Activated T-helper 2 cell treated with anti-CD3 and anti-CD28 coated beads, Interferon-gamma antibody, Interleukin-2, Interleukin-4, amounts not matched to agents 10 μg/mL and 5 μg/mL and 100 μg/mL, durations not matched to agents 14 hours and 24 hours and 36 hours (primary cell): ENCODE data around the gene LRRFIP1. TPM values are rescaled to one million over a fixed set of nuclear protein-coding genes. Genes with fewer than 3 reads are reported as not detected.
A peak's percentile ranks its signal among the peaks of the same experiment; 100 is the strongest.

Source experiments
- DNase-seq: peaks from one replicate; pipeline ENCODE4 v3.0.0; 2021; ENCODE audit warnings: low spot score
- H3K27ac Mint-ChIP-seq: one replicate; pipeline ENCODE4 v1.8.0; 2021; ENCODE audit warnings: mixed read lengths
- H3K27me3 Mint-ChIP-seq: one replicate; pipeline ENCODE4 v1.8.0; 2021; ENCODE audit warnings: low read depth, mixed read lengths
- H3K36me3 Mint-ChIP-seq: one replicate; pipeline ENCODE4 v1.8.0; 2021; ENCODE audit warnings: low read depth, mixed read lengths
- H3K4me1 Mint-ChIP-seq: one replicate; pipeline ENCODE4 v1.8.0; 2021; ENCODE audit warnings: low read depth, mixed read lengths
- H3K4me3 Mint-ChIP-seq: one replicate; pipeline ENCODE4 v1.8.0; 2021; ENCODE audit warnings: low read depth, mild to moderate bottlenecking, moderate library complexity, mixed read lengths
- H3K9me3 Mint-ChIP-seq: one replicate; pipeline ENCODE4 v1.8.0; 2021; ENCODE audit warnings: mixed read lengths
- intact Hi-C: fragments of 100-400 bp; cut with micrococcal nuclease; formaldehyde crosslinking; loops from one replicate; pipeline ENCODE4 v1.15.1; 2023
- total RNA-seq: library from RNA; stranded (reverse); gene quantifications from 2 replicates; pipeline ENCODE4 v1.2.3, GENCODE V29; 2022

LRRFIP1 gene
- total RNA-seq, 1 donor from 2014 or later, result 256 TPM

GRCh38 chr2:237733677-237734300, 106.4 kb downstream of the LRRFIP1 start:
- Mint-ChIP-seq H3K27ac (peak overlapping the region; percentile 62), H3K27me3 (no peaks in the 10 kb centered on the region), H3K36me3 (peaks cover 55% of the 10 kb centered on the region), H3K4me3 (no peak overlapping the region), H3K9me3 (no peaks in the 10 kb centered on the region), H3K4me1 (peaks cover 39% of the 10 kb centered on the region)
- no peak for DNase-seq
- intact Hi-C loops, result no loop called here

DNA sequence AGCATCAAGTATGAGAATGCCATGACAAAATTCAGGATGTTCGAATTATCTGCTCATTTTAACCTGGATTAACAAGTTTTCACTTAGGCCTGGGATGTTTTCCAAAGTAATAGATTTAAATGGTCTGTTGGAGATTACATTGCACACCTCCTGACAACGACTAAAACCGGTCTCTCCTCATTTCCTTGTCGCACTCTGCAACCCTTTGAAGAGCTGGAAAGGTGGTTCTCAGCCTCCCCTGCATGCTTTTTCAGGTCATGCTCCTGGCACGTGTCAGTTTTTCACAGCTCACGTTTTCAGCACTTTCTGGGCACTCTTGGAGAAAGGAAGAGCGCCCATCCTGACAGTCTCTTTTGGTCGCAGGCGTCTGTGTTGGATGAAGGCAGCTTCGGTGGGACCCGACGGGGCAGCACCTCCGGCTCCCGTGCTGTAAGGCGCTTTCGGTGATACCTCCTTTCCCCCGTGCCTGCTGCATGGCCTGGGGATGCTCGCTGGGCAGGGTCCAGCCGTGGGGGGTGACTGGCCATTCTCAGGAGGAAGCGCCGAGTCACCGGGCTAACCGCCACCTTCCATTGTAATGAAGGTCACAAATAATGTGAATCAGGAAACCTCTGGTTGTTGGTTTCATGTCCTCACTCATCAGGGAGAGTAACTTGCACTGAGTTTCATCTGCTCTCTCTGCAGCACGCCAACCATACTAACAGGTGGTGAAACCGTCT, 107.7 kb downstream of the LRRFIP1 start:
- H3K4me1 Mint-ChIP-seq, result peaks cover 32% of the 10 kb centered on the region
- no peaks in the 10 kb centered on the region for H3K9me3 Mint-ChIP-seq
- H3K27me3 Mint-ChIP-seq, result no peaks in the 10 kb centered on the region
- H3K36me3 Mint-ChIP-seq, result peaks cover 59% of the 10 kb centered on the region
- no peak overlapping the region for H3K4me3 Mint-ChIP-seq
- intact Hi-C loops, result no loop called here
- no peak overlapping the region for H3K27ac Mint-ChIP-seq
- DNase-seq, result no peak

GRCh38 chr2:237735798-237736197, 108.4 kb downstream of the LRRFIP1 start:
- Mint-ChIP-seq H3K27ac (no peak overlapping the region), H3K4me3 (no peak overlapping the region), H3K4me1 (peaks cover 27% of the 10 kb centered on the region), H3K9me3 (no peaks in the 10 kb centered on the region), H3K27me3 (no peaks in the 10 kb centered on the region), H3K36me3 (peaks cover 59% of the 10 kb centered on the region)
- intact Hi-C loops, result no loop called here
- DNase-seq, result no peak

DNA sequence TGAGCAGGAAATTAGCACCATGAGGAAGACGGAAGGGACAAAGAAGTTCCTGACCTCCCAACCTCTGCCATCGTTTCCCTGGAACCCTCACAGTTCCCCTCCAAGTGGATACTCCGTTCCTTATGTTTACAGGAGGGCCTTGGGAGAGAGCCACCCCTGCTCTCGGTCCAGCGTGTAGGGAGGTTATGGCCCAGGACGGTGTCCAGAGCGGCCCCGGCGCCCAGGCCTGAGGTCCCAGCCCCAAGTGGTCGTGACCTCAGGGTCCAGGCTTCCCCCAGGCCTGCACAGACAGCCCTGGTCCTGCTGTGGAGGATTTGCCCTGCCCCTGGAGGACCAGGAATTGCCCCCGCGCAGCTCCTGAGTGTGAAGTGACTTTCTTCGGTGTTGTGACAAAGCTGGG, 109.4 kb downstream of the LRRFIP1 start:
- Mint-ChIP-seq H3K9me3 (no peaks in the 10 kb centered on the region), H3K4me1 (peaks cover 23% of the 10 kb centered on the region), H3K27me3 (no peaks in the 10 kb centered on the region), H3K4me3 (no peak overlapping the region), H3K27ac (no peak overlapping the region), H3K36me3 (peaks cover 57% of the 10 kb centered on the region)
- intact Hi-C loops, result no loop called here
- no peak for DNase-seq

DNA sequence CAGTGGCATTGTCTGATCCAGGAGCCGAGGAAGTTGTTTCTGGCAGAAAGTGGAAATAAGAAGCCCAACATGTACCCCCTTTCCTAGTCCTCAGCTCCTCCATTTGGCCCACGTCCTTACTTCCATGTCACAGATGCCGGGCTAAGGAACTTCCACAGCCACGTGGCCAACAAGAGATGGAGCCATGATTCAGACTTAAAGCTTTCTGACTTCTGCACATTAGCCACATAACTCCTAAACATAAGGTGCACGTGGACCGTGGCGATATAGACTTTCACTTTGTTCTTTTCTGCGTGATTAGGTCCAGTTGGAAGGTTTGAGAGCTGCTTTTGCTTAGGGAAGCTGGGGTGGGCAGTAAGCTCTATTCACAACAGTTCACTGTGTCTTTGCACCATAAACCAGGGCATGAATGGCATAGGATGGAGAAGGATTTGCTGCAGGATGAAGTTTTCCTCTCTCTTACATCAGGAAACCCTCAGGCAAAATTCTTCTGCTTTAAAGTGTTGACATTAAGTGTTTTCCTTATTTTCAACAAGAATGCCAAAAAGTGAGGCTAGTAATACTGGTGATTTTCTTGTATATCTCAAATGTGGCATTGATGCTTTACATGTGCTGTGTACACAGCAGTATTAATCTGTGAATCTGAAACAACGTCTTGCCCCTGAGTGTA, 109.9 kb downstream of the LRRFIP1 start:
- Mint-ChIP-seq H3K36me3 (peaks cover 54% of the 10 kb centered on the region), H3K27ac (no peak overlapping the region), H3K4me1 (peaks cover 19% of the 10 kb centered on the region)

GRCh38 chr2:237738255-237738654, 110.9 kb downstream of the LRRFIP1 start:
- H3K4me3 Mint-ChIP-seq, result no peak overlapping the region
- peaks cover 52% of the 10 kb centered on the region for H3K36me3 Mint-ChIP-seq
- peaks cover 14% of the 10 kb centered on the region for H3K4me1 Mint-ChIP-seq
- H3K9me3 Mint-ChIP-seq, result no peaks in the 10 kb centered on the region
- H3K27ac Mint-ChIP-seq, result no peak overlapping the region
- no peaks in the 10 kb centered on the region for H3K27me3 Mint-ChIP-seq
- intact Hi-C loops, result no loop called here
- DNase-seq, result no peak

More for the DNA sequence above, 109.9 kb downstream of the LRRFIP1 start:
- Mint-ChIP-seq H3K9me3 (no peaks in the 10 kb centered on the region), H3K4me3 (no peak overlapping the region), H3K27me3 (no peaks in the 10 kb centered on the region)
- no peak for DNase-seq
- intact Hi-C loops, result no loop called here

- H3K27me3 Mint-ChIP-seq, result no peaks in the 10 kb centered on the region
- intact Hi-C loops, result no loop called here
- H3K36me3 Mint-ChIP-seq, result peaks cover 48% of the 10 kb centered on the region
- H3K9me3 Mint-ChIP-seq, result no peaks in the 10 kb centered on the region
- H3K27ac Mint-ChIP-seq, result no peak overlapping the region
- H3K4me1 Mint-ChIP-seq, result peaks cover 16% of the 10 kb centered on the region
- no peak overlapping the region for H3K4me3 Mint-ChIP-seq
- no peak for DNase-seq
Measured at GRCh38 chr2:237739101-237739500, 111.7 kb downstream of the LRRFIP1 start.

DNA sequence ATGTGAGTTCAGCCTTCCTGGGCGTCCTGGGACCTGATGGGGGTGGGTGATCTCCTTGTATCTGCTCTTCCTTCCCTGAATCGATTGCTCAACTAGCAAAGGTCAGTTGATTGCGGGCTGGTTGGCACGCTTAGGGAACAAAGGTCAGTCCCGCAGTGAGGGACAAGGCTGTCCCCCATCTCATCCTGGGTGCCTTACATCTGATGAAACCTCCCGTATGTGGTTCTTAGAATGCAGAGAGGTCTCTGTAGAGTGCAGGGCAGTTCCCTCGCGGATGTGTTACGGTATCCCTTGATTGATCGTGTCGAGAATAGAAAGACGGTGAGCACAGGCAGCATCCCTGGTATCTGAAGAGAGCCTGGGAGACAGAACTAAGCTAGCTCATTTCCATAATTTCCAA, 114.8 kb downstream of the LRRFIP1 start:
- Mint-ChIP-seq H3K4me1 (peaks cover 18% of the 10 kb centered on the region), H3K4me3 (no peak overlapping the region), H3K27ac (peak overlapping the region; percentile 18), H3K9me3 (no peaks in the 10 kb centered on the region), H3K36me3 (peaks cover 47% of the 10 kb centered on the region), H3K27me3 (no peaks in the 10 kb centered on the region)
- DNase-seq, result no peak
- intact Hi-C loops, result no loop called here

GRCh38 chr2:237742614-237743013, 115.2 kb downstream of the LRRFIP1 start:
- Mint-ChIP-seq H3K36me3 (peaks cover 50% of the 10 kb centered on the region), H3K4me1 (peaks cover 18% of the 10 kb centered on the region), H3K9me3 (no peaks in the 10 kb centered on the region), H3K4me3 (no peak overlapping the region), H3K27me3 (no peaks in the 10 kb centered on the region), H3K27ac (peak overlapping the region; percentile 70)
- intact Hi-C loops, result no loop called here
- DNase-seq, result no peak

- Mint-ChIP-seq H3K4me1 (peaks cover 15% of the 10 kb centered on the region), H3K36me3 (peaks cover 50% of the 10 kb centered on the region), H3K9me3 (no peaks in the 10 kb centered on the region), H3K27me3 (no peaks in the 10 kb centered on the region), H3K4me3 (no peak overlapping the region), H3K27ac (peak overlapping the region; percentile 70)
- intact Hi-C loops, result no loop called here
- DNase-seq, result no peak
Measured at GRCh38 chr2:237743024-237743423, 115.6 kb downstream of the LRRFIP1 start.

DNA sequence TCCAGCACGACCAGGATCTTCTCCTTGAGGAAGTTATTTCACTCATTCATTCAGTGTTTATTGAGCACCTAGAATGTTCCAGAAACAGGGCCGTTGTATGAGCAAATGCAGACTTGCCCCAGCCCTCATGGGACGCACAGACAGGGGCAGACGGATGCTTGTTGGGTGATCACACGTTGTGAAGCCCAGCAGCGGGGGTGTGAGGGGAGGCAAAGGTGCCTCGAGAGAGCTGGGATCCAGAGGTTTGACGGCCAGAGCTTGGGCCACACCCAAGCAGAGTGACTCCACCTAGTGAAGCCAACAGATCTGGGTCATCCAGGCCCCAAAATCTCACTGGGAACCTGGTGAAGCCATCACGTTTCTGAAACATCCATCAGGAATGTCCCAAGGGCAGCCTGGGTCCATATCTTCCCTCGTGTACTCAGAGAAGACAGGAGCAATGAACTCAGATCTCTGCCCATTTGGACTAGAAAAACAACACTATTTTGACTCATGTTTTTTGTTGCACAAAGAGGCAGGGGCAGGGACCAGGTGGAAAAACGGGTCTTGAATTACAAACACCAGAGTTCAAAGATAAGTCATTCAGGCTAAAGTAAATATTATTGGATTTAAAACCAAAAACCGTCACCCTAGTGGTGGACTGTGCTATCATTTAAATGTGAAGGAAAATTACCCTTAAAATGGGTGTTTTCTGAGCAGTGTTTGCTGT, 116.3 kb downstream of the LRRFIP1 start:
- Mint-ChIP-seq H3K4me1 (peaks cover 15% of the 10 kb centered on the region), H3K4me3 (no peak overlapping the region), H3K27me3 (no peaks in the 10 kb centered on the region), H3K36me3 (peaks cover 55% of the 10 kb centered on the region), H3K27ac (peak overlapping the region; percentile 53), H3K9me3 (no peaks in the 10 kb centered on the region)
- intact Hi-C loops, result loop anchor here (2.0 kb wide), 3 partner anchors 13 to 163 kb away; no protein-coding TSS in a partner anchor
- DNase-seq, result no peak

DNA sequence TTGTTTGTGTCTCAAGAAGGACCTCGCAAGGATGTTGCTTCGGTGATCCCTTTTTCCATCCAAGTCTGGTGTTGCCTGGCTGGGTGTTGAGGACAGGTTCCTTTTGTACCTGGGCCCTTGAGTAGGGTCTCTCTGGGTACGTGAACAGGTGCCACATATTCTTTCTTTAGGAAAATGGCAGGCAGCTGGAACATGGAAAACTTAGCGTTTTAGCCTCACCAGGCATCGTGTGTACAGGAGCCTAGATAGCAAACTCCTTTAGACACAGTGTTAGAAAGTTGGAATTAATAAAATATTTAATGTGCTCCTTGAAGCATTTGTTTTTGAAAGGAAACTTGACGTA, 116.9 kb downstream of the LRRFIP1 start:
- intact Hi-C loops, result loop anchor here (2.0 kb wide), 3 partner anchors 13 to 163 kb away; no protein-coding TSS in a partner anchor
- no peak overlapping the region for H3K4me3 Mint-ChIP-seq
- H3K9me3 Mint-ChIP-seq, result no peaks in the 10 kb centered on the region
- H3K27me3 Mint-ChIP-seq, result no peaks in the 10 kb centered on the region
- H3K4me1 Mint-ChIP-seq, result peaks cover 13% of the 10 kb centered on the region
- H3K27ac Mint-ChIP-seq, result peak overlapping the region; percentile 17
- peaks cover 55% of the 10 kb centered on the region for H3K36me3 Mint-ChIP-seq
- no peak for DNase-seq
